Left ventricle myocardium inferior (tissue), 1 donor: Measurements from ENCODE around the gene SLC25A14. TPM values are rescaled to one million over a fixed set of nuclear protein-coding genes. Genes with fewer than 3 reads are reported as not detected.
"Not testable (repeated sequence)": the region's sequence is repeated elsewhere in the genome, so short reads cannot be mapped to it uniquely, and the experiment has no call there.

Experiments
- DNase-seq: peaks from one replicate; pipeline ENCODE4 v3.0.0-alpha.2; 2020
- H3K27ac ChIP-seq: fragments of 200-600 bp; replicated peaks from 2 replicates; pipeline ENCODE4 v1.8.0; 2021
- H3K27me3 ChIP-seq: fragments of 200-600 bp; 2 replicates; pipeline ENCODE4 v1.8.0; 2021; ENCODE audit warnings: low read depth
- H3K36me3 ChIP-seq: fragments of 200-600 bp; 2 replicates; pipeline ENCODE4 v1.8.0; 2021
- H3K4me1 ChIP-seq: fragments of 200-600 bp; 2 replicates; pipeline ENCODE4 v1.8.0; 2021
- H3K4me3 ChIP-seq: fragments of 200-600 bp; 2 replicates; pipeline ENCODE4 v1.8.0; 2021; ENCODE audit warnings: mild to moderate bottlenecking, moderate library complexity
- H3K9me3 ChIP-seq: fragments of 200-600 bp; replicated peaks from 2 replicates; pipeline ENCODE4 v1.8.0; 2021
- intact Hi-C: fragments of 100-400 bp; cut with micrococcal nuclease; formaldehyde crosslinking; loops from one replicate; pipeline ENCODE4 v1.11.0; 2022
- total RNA-seq: library from RNA; stranded (reverse); fragmentation: NEBNext Ultra II Directional; extraction: Animal tissue kit (Norgen Biotek cat#: 25700); gene quantifications from one replicate; pipeline ENCODE4 v1.2.1, GENCODE V29; 2021
- TF ChIP-seq, protein P1 (sequence below): fragments of 200-600 bp; IDR thresholded peaks from 2 replicates; pipeline ENCODE4 v1.8.0; 2021; ENCODE audit warnings: antibody characterized with exemption, mild to moderate bottlenecking, borderline replicate concordance
- donor health status: DM: no; HTN: yes; CAD: no; lungs with severe emphysema.

SLC25A14 gene
- total RNA-seq, 1 donor from 2014 or later, result 6.7 TPM

DNA sequence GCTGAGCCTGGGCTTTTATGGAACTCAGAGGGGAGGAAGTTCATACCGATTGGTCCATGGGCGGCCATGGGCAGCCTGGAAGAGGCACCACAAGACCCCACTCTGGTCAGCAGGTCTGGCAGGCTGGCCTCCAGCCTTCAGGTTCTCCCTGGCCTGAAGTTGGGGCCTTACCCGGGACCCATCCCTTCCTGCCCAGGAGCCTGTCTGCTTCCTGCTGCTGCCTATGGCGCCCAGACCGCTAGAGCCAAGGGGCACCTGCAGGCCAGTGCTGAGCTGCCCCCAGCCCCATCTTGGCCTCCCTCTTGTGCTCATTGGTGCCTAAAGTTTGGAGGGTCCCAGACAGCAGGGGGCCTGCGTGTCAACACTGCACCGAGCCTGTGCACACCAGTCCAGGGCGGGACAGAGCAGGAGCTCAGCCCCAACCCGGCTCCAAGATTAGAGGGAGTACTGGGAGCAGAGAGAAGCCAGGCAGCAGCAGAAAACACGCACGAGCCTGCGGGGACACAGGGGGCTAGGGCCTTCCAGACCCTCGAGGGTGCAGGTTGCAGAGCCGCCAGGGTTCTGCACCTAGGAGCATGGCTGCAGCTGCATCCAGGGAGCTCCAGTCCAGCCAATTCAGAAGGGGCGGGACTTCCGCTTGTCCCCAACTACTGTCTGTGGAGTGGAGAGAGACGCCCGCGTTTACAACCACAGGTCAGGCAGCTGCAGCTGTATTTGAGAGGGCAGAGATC lies 40.3 kb upstream of the SLC25A14 start:
- H3K36me3 ChIP-seq, result no peaks in the 10 kb centered on the region
- intact Hi-C loops, result no loop called here
- TF ChIP-seq, protein P1, sequence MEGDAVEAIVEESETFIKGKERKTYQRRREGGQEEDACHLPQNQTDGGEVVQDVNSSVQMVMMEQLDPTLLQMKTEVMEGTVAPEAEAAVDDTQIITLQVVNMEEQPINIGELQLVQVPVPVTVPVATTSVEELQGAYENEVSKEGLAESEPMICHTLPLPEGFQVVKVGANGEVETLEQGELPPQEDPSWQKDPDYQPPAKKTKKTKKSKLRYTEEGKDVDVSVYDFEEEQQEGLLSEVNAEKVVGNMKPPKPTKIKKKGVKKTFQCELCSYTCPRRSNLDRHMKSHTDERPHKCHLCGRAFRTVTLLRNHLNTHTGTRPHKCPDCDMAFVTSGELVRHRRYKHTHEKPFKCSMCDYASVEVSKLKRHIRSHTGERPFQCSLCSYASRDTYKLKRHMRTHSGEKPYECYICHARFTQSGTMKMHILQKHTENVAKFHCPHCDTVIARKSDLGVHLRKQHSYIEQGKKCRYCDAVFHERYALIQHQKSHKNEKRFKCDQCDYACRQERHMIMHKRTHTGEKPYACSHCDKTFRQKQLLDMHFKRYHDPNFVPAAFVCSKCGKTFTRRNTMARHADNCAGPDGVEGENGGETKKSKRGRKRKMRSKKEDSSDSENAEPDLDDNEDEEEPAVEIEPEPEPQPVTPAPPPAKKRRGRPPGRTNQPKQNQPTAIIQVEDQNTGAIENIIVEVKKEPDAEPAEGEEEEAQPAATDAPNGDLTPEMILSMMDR, result no peak
- DNase-seq, result no peak
- H3K4me1 ChIP-seq, result no peaks in the 10 kb centered on the region
- no peak overlapping the region for H3K27ac ChIP-seq
- no peaks in the 10 kb centered on the region for H3K27me3 ChIP-seq
- H3K9me3 ChIP-seq, result no peaks in the 10 kb centered on the region
- H3K4me3 ChIP-seq, result no peak overlapping the region

DNA sequence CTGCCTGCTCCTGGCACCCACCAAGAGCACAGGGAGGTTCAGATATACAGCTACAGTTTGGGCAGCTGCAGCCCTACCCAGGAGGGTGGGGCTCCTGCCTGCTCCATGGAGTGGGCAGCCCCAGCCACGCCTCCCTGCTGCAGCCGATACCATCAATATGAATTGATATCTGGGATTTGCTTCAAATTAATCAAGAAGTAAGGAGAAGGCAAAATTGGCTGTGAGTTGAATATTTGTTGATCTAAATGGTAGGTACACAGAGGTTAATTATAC lies 39.8 kb upstream of the SLC25A14 start:
- TF ChIP-seq, protein P1, result no peak
- Histone ChIP-seq H3K4me1 (no peaks in the 10 kb centered on the region), H3K27ac (no peak overlapping the region), H3K36me3 (no peaks in the 10 kb centered on the region), H3K9me3 (no peaks in the 10 kb centered on the region), H3K27me3 (no peaks in the 10 kb centered on the region), H3K4me3 (no peak overlapping the region)
- no peak for DNase-seq
- intact Hi-C loops, result no loop called here

DNA sequence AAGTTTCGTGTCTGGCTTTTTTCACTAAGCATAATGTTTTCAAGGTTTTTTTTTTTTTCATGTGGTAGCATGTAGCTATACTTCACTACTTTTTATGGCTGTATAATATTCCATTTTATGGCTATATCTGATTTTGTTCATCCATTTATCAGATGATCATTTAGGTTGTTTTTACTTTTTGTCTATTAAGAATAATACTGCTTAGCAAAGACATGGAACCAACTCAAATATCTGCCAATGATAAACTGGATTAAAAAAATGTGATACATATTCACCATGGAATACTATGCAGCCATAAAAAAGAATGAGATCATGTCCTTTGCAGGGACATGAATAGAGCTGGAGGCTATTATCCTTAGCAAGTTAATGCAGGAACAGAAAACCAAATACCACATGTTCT lies 38.3 kb upstream of the SLC25A14 start:
- Histone ChIP-seq H3K27me3 (no peaks in the 10 kb centered on the region), H3K4me1 (no peaks in the 10 kb centered on the region), H3K4me3 (no peak overlapping the region), H3K36me3 (no peaks in the 10 kb centered on the region), H3K27ac (no peak overlapping the region), H3K9me3 (no peaks in the 10 kb centered on the region)
- intact Hi-C loops, result no loop called here
- TF ChIP-seq, protein P1, result no peak
- no peak for DNase-seq

DNA sequence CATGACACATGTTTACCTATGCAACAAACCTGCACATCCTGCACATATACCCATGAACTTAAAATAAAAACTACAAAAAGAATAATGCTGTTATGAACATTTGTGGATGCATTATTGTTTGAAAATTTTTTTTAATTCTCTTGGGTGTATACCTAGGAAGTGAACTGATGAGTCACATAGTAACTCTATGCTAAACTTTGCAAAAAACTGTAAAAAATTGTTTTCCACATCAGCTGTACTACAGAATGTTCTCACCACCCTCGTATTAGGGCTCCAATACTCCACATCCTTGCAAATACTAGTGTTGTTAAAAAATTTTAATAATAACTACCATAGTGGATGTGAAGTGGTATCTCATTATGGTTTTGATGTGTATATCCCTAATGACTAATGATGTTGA lies 37.7 kb upstream of the SLC25A14 start:
- H3K9me3 ChIP-seq, result no peaks in the 10 kb centered on the region
- H3K36me3 ChIP-seq, result no peaks in the 10 kb centered on the region
- no peak overlapping the region for H3K4me3 ChIP-seq
- no peaks in the 10 kb centered on the region for H3K27me3 ChIP-seq
- DNase-seq, result no peak
- intact Hi-C loops, result no loop called here
- no peaks in the 10 kb centered on the region for H3K4me1 ChIP-seq
- no peak overlapping the region for H3K27ac ChIP-seq
- TF ChIP-seq, protein P1, result no peak

DNA sequence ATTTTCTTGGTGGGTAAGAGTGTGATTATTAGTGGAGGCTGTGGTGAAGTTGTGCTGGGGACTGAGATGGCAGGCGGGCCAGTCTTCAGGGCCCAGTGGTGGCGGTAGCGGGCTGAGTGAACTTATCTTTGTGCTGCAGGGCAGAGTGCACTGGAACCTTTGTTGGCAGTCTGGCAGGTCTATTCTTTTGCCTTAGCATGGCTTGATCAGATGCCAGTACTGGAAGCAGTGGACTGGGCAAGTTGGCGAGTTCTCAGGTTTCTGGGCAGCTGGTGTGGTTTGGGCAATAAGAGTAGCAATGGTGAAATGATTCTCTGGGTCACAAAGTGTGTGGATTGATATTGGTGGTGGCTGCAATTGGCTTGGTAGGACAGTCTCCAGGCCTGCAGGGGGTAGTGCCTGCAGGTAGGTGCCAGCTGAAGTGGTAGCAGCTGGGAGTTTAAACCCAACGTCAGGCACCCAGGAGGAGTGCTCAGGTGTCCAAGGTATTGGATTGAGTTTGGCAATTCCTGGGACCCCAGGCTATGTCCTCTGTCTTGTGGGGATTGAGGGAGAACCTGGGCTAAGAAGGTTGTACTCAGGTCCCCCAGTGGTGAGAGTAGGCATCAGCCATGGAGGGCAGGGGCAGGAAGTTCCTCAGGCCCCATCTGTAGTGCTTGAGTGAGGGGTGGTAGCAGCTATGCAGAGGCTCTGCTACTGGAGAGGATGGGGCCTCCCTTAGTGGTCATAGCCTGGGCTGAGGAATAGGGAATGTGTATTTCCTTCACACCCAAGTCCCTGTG lies 34.9 kb upstream of the SLC25A14 start:
- intact Hi-C loops, result no loop called here
- TF ChIP-seq, protein P1, result no peak

DNA sequence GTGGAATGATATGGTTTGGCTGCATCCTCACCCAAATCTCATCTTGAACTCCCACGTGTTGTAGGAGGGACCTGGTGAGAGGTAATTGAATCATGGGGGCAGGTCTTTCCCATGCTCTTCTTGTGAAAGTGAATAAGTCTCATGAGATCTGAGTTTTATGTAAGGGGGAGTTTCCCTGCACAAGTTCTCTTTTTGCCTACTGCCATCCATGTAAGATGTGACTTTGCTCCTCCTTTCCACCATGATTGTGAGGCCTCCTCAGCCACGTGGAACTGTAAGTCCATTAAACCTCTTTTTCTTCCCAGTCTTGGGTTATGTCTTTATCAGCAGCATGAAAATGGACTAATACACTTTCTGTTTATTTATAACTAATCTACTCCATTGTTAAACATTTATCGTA lies 19.8 kb upstream of the SLC25A14 start:
- H3K4me1 ChIP-seq, intact Hi-C loops, H3K27ac ChIP-seq, H3K36me3 ChIP-seq, H3K27me3 ChIP-seq, DNase-seq, H3K9me3 ChIP-seq, H3K4me3 ChIP-seq: not testable (repeated sequence)

More for the DNA sequence above, 34.9 kb upstream of the SLC25A14 start:
- no peak for DNase-seq
- Histone ChIP-seq H3K9me3 (no peaks in the 10 kb centered on the region), H3K36me3 (no peaks in the 10 kb centered on the region), H3K4me3 (no peak overlapping the region), H3K4me1 (no peaks in the 10 kb centered on the region), H3K27me3 (no peaks in the 10 kb centered on the region), H3K27ac (no peak overlapping the region)
